HG02885 (cell line): Measurements from ENCODE around the gene PSMC1.

Experiments
- ATAC-seq: cut with Tn5 transposase; IDR thresholded peaks from one replicate; pipeline ENCODE4 v1.9.1; 2021; ENCODE audit warnings: mild to moderate bottlenecking; ENCODE audit not compliant: unreplicated experiment, poor library complexity

PSMC1 gene

DNA sequence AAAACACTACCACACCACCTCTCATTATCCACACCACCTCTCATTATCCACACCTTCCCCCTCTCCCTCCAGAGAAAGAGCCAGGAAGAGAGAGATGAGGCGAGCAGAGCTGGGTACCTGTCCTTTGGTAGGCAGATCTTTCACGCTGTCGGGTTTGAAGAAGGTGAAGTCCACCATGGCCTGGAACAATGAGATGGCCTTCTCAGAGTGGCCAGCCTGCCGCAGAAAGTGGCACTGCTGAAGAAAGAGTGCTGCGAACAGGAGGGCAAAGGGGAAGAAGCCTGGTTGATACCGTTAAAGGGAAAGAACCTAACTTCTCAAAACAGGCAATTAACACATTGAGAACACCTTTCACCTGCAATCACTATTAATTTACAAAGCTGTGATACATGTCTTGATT lies 44.8 kb downstream of the PSMC1 start:
- no peak for ATAC-seq

DNA sequence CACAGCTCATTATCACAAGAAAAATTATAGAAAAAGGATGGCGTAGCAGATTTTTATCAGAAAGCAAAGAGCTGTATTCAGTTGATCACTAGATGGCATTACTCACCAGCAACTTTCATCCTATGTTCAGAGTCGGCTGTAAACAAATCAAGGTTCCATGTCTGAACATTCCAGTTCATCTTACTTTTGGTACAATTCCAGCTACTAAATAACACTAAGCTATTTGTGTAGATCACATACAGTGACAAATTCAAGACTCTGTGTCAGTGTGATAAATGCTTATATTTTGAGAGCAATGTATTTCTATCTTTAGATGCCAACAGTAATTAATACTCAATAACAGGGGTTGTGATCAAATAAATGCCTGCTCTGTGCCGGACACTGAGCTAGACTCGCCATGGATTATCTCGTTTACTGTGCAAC lies 45.3 kb downstream of the PSMC1 start:
- no peak for ATAC-seq

GRCh38 chr14:90302529-90303303 lies 46.4 kb downstream of the PSMC1 start:
- ATAC-seq = no peak

DNA sequence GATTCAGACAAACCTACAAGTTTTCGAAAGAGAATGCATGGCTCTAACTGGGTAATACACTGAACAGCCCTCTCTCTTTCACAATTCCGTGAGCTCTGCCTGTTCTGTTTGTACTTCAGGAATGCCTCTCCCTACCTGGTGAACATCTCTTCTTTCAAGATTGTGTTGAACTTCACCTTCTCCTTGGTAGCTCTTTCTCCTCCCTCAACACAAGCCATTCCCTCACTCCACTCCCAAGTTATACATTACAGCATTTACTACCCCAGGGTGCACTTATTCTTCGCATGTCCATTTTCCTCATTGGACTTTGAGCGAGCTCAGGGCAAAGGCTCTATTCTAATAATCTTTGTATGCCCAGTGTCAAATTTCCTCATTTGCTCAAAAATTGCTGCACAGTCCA lies 47.1 kb downstream of the PSMC1 start:
- no peak for ATAC-seq

- no peak for ATAC-seq
These were observed 48.1 kb downstream of the PSMC1 start for GRCh38 chr14:90304502-90304901.

GRCh38 chr14:90305176-90305601 lies 48.8 kb downstream of the PSMC1 start:
- ATAC-seq = no peak

- no peak for ATAC-seq
These were observed 52.2 kb downstream of the PSMC1 start for GRCh38 chr14:90308561-90308960.

GRCh38 chr14:90317286-90317685 lies 60.9 kb downstream of the PSMC1 start:
- no peak for ATAC-seq

GRCh38 chr14:90318016-90318415 lies 61.7 kb downstream of the PSMC1 start:
- no peak for ATAC-seq

- ATAC-seq = no peak
These were observed 62.8 kb downstream of the PSMC1 start for GRCh38 chr14:90319173-90319572.

GRCh38 chr14:90319634-90320541 lies 63.5 kb downstream of the PSMC1 start:
- no peak for ATAC-seq

DNA sequence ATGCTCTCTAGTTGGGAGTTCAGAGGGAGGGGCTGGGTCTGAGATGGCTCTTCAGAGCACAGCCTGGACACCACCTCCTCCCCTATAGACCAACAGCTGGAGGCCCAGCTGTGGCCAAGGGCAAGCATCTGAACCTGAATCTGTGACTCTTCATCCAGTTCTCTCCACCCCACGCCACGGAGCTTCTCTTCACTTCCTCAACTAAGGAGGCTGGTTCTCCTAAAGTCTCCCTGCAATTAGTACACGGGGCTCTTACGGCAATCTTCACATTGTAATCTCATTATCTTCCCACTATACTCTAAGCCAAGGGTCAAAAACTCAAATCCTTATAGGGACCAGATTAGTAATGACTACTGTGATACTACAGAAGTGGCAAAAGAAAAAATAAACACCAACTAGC lies 65.5 kb downstream of the PSMC1 start:
- no peak for ATAC-seq
